ENCODE data around the gene TRPV4.

Gene TRPV4

GRCh38 chr12:109833307-109834189, at the start of gene TRPV4:
Gene TRPV4, minus strand, starts transcription at chr12:109833398. Its CDS starts 18,602 bp downstream, at chr12:109814796.
- TF ChIP-seq GATA2 (IDR thresholded peaks at IDR 0.05; ENCODE audit: low read depth, low read length) (no peak), GATA3 (IDR thresholded peaks at IDR 0.05; ENCODE audit: low read depth, low read length) (no peak)

GRCh38 chr12:109881752-109882151, 48.6 kb upstream of the TRPV4 start:
- TF ChIP-seq GATA3 (IDR thresholded peaks at IDR 0.05; ENCODE audit: low read depth, low read length) = no peak
- no peak for TF ChIP-seq GATA2 (IDR thresholded peaks at IDR 0.05; ENCODE audit: low read depth, low read length)

- TF ChIP-seq GATA2 (IDR thresholded peaks at IDR 0.05; ENCODE audit: low read depth, low read length) = no peak
- TF ChIP-seq GATA3 (IDR thresholded peaks at IDR 0.05; ENCODE audit: low read depth, low read length) = no peak
Observed at GRCh38 chr12:109880938-109881337, 47.7 kb upstream of the TRPV4 start.

- TF ChIP-seq GATA3 (IDR thresholded peaks at IDR 0.05; ENCODE audit: low read depth, low read length) (no peak), GATA2 (IDR thresholded peaks at IDR 0.05; ENCODE audit: low read depth, low read length) (no peak)
Observed at GRCh38 chr12:109880043-109880931, 47.1 kb upstream of the TRPV4 start, which contains the start of gene GLTP. Gene GLTP, minus strand, starts transcription at chr12:109880541. Its CDS starts 167 bp downstream, at chr12:109880374.

- no peak for TF ChIP-seq GATA3 (IDR thresholded peaks at IDR 0.05; ENCODE audit: low read depth, low read length)
- TF ChIP-seq GATA2 (IDR thresholded peaks at IDR 0.05; ENCODE audit: low read depth, low read length) = no peak
Observed at GRCh38 chr12:109879351-109880042, 46.3 kb upstream of the TRPV4 start.

- TF ChIP-seq GATA2 (IDR thresholded peaks at IDR 0.05; ENCODE audit: low read depth, low read length) (no peak), GATA3 (IDR thresholded peaks at IDR 0.05; ENCODE audit: low read depth, low read length) (no peak)
Observed at GRCh38 chr12:109878749-109879148, 45.6 kb upstream of the TRPV4 start.

- TF ChIP-seq GATA3 (IDR thresholded peaks at IDR 0.05; ENCODE audit: low read depth, low read length) (no peak), GATA2 (IDR thresholded peaks at IDR 0.05; ENCODE audit: low read depth, low read length) (no peak)
Observed at GRCh38 chr12:109878247-109878625, 45.0 kb upstream of the TRPV4 start.

- TF ChIP-seq GATA3 (IDR thresholded peaks at IDR 0.05; ENCODE audit: low read depth, low read length) (no peak), GATA2 (IDR thresholded peaks at IDR 0.05; ENCODE audit: low read depth, low read length) (no peak)
Observed at GRCh38 chr12:109877504-109878246, 44.5 kb upstream of the TRPV4 start.

GRCh38 chr12:109876406-109876805, 43.2 kb upstream of the TRPV4 start:
- TF ChIP-seq GATA3 (IDR thresholded peaks at IDR 0.05; ENCODE audit: low read depth, low read length) = no peak
- no peak for TF ChIP-seq GATA2 (IDR thresholded peaks at IDR 0.05; ENCODE audit: low read depth, low read length)

- TF ChIP-seq GATA3 (IDR thresholded peaks at IDR 0.05; ENCODE audit: low read depth, low read length) (no peak), GATA2 (IDR thresholded peaks at IDR 0.05; ENCODE audit: low read depth, low read length) (peak; percentile 56)
Observed at GRCh38 chr12:109875572-109876131, 42.5 kb upstream of the TRPV4 start.

GRCh38 chr12:109873653-109874052, 40.5 kb upstream of the TRPV4 start:
- no peak for TF ChIP-seq GATA3 (IDR thresholded peaks at IDR 0.05; ENCODE audit: low read depth, low read length)
- no peak for TF ChIP-seq GATA2 (IDR thresholded peaks at IDR 0.05; ENCODE audit: low read depth, low read length)

- TF ChIP-seq GATA3 (IDR thresholded peaks at IDR 0.05; ENCODE audit: low read depth, low read length) (no peak), GATA2 (IDR thresholded peaks at IDR 0.05; ENCODE audit: low read depth, low read length) (no peak)
Observed at GRCh38 chr12:109871668-109872314, 38.6 kb upstream of the TRPV4 start.

All from SH-SY5Y (cell line).